ENCODE data around the gene SOX12. TPM values are rescaled to one million over a fixed set of nuclear protein-coding genes. Genes with fewer than 3 reads are reported as not detected.

The SOX12 gene
- total RNA-seq, 1 donor from 2014 or later = 5.3 TPM

- Histone ChIP-seq H3K9ac (no peak overlapping the region), H3K36me3 (no peaks in the 10 kb centered on the region), H3K27ac (no peak overlapping the region), H3K4me2 (no peak overlapping the region), H3K9me3 (ENCODE audit: low read depth) (no peaks in the 10 kb centered on the region), H4K20me1 (ENCODE audit: low read depth) (no peaks in the 10 kb centered on the region), H3K4me1 (no peaks in the 10 kb centered on the region), H3F3A (ENCODE audit: low read depth) (no peaks in the 10 kb centered on the region), H3K4me3 (no peak overlapping the region), H3K79me2 (ENCODE audit: low read depth) (peaks cover 3% of the 10 kb centered on the region), H3K27me3 (no peaks in the 10 kb centered on the region), H2AFZ (replicated peaks) (no peak overlapping the region)
- no peak overlapping the region for H3K4me3 Mint-ChIP-seq
- DNase-seq (ENCODE audit: low spot score) = no peak
- no peaks in the 10 kb centered on the region for H3K9me3 Mint-ChIP-seq
- no peak for TF ChIP-seq EZH2 (IDR thresholded peaks at IDR 0.05)
- no peak for TF ChIP-seq EZH2phosphoT487 (IDR thresholded peaks at IDR 0.05)
- no peak for TF ChIP-seq CTCF (IDR thresholded peaks at IDR 0.05)
- H3K27me3 Mint-ChIP-seq (ENCODE audit: insufficient read depth, low read depth) = peaks cover 4% of the 10 kb centered on the region
- H3K27ac Mint-ChIP-seq = no peak overlapping the region
- peaks cover 26% of the 10 kb centered on the region for H3K36me3 Mint-ChIP-seq
- peaks cover 5% of the 10 kb centered on the region for H3K4me1 Mint-ChIP-seq
These were observed 41.2 kb upstream of the SOX12 start for GRCh38 chr20:284172-284571.

- Histone ChIP-seq H3K4me3 (no peak overlapping the region), H3K9me3 (ENCODE audit: low read depth) (no peaks in the 10 kb centered on the region), H3K27ac (no peak overlapping the region), H3K4me1 (peaks cover 5% of the 10 kb centered on the region), H3F3A (ENCODE audit: low read depth) (peaks cover 6% of the 10 kb centered on the region), H3K4me2 (no peak overlapping the region), H3K79me2 (ENCODE audit: low read depth) (peaks cover 11% of the 10 kb centered on the region), H3K9ac (no peak overlapping the region), H3K27me3 (peaks cover 8% of the 10 kb centered on the region), H4K20me1 (ENCODE audit: low read depth) (no peaks in the 10 kb centered on the region), H2AFZ (replicated peaks) (no peak overlapping the region), H3K36me3 (no peaks in the 10 kb centered on the region)
- Mint-ChIP-seq H3K27me3 (ENCODE audit: insufficient read depth, low read depth) (peaks cover 4% of the 10 kb centered on the region), H3K27ac (peak overlapping the region; percentile 36), H3K9me3 (no peaks in the 10 kb centered on the region), H3K4me3 (no peak overlapping the region), H3K36me3 (peaks cover 18% of the 10 kb centered on the region), H3K4me1 (peaks cover 8% of the 10 kb centered on the region)
- no peak for DNase-seq (ENCODE audit: low spot score)
- no peak for TF ChIP-seq EZH2phosphoT487 (IDR thresholded peaks at IDR 0.05)
- no peak for TF ChIP-seq EZH2 (IDR thresholded peaks at IDR 0.05)
- no peak for TF ChIP-seq CTCF (IDR thresholded peaks at IDR 0.05)
These were observed 38.8 kb upstream of the SOX12 start for GRCh38 chr20:286508-286907.

- TF ChIP-seq CTCF (IDR thresholded peaks at IDR 0.05) (no peak), EZH2phosphoT487 (IDR thresholded peaks at IDR 0.05) (no peak)
- Histone ChIP-seq H3K36me3 (no peaks in the 10 kb centered on the region), H4K20me1 (ENCODE audit: low read depth) (no peaks in the 10 kb centered on the region), H2AFZ (replicated peaks) (no peak overlapping the region), H3K79me2 (ENCODE audit: low read depth) (peaks cover 11% of the 10 kb centered on the region), H3K4me3 (peak overlapping the region; percentile 78), H3K27ac (no peak overlapping the region), H3K9ac (no peak overlapping the region), H3K9me3 (ENCODE audit: low read depth) (no peaks in the 10 kb centered on the region), H3K27me3 (peaks cover 20% of the 10 kb centered on the region), H3K4me1 (peaks cover 5% of the 10 kb centered on the region), H3K4me2 (peak overlapping the region; percentile 82), H3F3A (ENCODE audit: low read depth) (peaks cover 6% of the 10 kb centered on the region)
- H3K36me3 Mint-ChIP-seq = peaks cover 11% of the 10 kb centered on the region
- H3K4me1 Mint-ChIP-seq = peaks cover 10% of the 10 kb centered on the region
- no peaks in the 10 kb centered on the region for H3K9me3 Mint-ChIP-seq
- H3K27me3 Mint-ChIP-seq (ENCODE audit: insufficient read depth, low read depth) = peaks cover 3% of the 10 kb centered on the region
- no peak overlapping the region for H3K27ac Mint-ChIP-seq
- DNase-seq (ENCODE audit: low spot score) = no peak
- peak overlapping the region; percentile 63 for H3K4me3 Mint-ChIP-seq
These were observed 36.2 kb upstream of the SOX12 start for GRCh38 chr20:288956-289692.

Measured in neural progenitor cell (in vitro differentiated cells).